NCI-H345 treated with DMSO at 0.1 percent for 48 hours (cell line): ENCODE results near the gene AIMP1.

ENCODE experiments used
- DNase-seq: peaks from one replicate; lab custom pipeline; 2025; ENCODE audit not compliant: unreplicated experiment; lab: John Stamatoyannopoulos, UW

Gene AIMP1

DNA sequence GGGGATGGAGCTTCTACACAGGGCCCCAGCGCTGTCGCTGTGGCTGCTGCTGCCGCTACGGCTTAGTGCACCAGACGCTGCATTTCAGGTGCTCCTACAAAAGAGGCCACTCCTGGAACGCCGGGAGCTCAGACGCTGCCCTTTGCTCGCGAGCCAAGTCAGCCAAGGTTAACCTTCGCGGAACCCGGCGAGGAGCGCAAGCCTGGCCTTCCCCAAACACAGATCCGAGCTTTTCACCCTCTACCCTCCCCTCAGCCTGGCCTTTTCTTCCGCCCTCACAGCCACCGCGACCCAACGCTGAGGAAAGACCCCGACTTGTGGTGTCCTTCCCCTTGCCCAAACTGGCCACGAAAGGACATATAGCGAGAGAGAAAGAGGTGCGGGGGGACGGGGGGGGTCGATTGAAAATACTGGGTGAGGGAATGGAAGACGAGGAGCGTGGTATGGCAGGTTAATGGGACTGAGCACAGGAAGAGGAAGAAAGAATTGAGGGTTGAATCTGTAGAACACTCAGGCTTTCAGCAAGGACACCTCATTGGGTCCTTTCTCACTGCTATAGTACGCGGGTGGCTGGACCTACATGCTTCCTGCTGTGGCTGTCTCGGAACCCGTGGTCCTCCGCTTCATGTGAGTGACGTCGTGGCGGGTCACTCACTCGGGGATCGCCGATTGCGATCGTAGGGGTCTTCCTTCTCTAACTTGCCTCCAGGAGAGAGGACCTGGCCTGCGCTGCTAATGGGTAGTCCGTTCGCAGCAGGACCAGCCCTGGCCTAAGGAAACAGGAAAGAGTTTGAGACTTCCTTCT lies at the start of gene AIMP1, which contains the start of gene TBCK:
Gene AIMP1 (plus strand): TSS at position 583 of the 805 bp plus-strand sequence. CDS start 8,460 bp downstream, outside the sequence.
Gene TBCK (minus strand): TSS at position 242 of the 805 bp plus-strand sequence. CDS start 7,249 bp downstream, outside the sequence.
- peak; percentile 54 for DNase-seq

DNA sequence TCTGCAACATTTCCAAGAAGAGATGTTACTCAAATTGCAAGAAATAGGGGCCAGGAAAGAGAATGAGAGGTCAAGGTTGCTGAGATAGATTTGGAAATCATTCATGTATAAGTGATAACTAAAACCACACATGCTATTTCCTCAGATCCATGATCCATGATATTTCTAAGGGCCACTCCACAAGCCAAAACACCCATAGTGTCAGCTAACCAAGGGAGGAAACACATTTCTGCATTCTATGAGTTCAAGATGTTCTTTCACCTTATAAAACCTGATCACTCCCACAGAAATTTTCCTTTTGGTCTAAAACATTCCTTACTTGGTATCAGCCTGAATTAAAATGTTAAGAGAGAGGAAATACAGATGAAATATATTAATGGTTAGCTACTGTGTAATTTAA lies 47.6 kb upstream of the AIMP1 start:
- DNase-seq, result no peak

GRCh38 chr4:106269711-106270110 lies 46.6 kb upstream of the AIMP1 start:
- no peak for DNase-seq

GRCh38 chr4:106270736-106271135 lies 45.6 kb upstream of the AIMP1 start:
- DNase-seq, result no peak

DNA sequence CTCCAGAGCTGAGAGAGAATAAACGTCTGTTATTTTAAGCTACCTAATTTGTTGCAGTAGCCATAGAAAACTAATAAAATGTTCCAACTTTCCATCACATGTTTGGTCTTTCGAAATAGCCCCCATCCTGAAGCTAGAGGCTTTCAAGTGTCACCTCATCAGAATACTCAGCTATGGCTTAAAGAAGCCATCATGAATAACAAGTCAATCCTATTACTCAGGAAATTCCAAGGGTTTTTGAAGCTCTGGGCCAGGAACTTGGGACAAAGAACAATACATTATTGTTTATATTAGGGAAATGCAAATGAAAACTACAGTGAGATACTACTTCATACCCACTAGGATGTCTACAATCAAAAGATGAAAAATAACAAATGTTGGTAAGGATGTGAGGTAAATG lies 42.5 kb upstream of the AIMP1 start:
- no peak for DNase-seq

DNA sequence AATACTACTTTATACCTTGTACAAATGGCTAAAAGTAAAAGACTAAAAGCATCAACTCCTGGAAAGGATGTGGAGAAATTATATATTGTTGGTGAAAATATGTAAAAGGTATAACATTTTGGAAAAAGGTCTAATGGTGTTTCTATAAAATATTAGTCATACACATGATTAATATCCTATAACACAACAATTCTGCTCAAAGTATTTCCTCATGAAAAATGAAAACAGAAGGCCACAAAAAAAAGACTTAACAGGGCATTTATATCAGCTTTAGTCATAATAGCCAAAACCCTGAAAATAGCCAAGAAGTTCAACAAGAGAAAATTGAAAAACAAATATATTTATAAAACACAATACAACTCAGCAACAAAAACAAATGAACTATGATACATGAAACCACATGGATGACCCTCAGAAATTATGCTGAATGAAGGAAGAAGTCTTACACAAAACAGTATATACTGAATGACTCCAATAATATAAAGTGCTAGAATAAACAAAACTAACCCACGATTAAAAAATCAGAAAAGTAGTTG lies 39.1 kb upstream of the AIMP1 start:
- DNase-seq, result no peak

- no peak for DNase-seq
Observed at GRCh38 chr4:106284227-106284626, 32.1 kb upstream of the AIMP1 start.

GRCh38 chr4:106286611-106287010 lies 29.7 kb upstream of the AIMP1 start:
- no peak for DNase-seq

- no peak for DNase-seq
Observed at GRCh38 chr4:106287353-106287969, 28.9 kb upstream of the AIMP1 start.

DNA sequence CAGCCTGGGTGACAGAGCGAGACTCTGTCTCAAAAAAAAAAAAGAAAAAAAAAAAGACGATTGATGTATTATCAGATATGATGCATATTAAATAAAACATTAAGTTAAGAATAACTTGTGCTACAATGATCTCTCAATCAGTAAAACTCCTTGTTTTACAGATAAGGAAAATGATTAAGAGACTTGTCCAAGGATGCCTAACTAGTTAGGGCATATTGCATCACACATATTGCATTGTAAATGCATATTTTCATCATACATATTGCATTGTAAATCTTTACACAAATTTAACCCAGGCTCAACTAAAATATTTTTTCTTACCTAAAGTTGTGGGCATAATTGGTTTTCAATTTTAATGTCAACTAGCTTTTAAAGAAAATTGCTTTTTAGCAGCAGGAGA lies 26.6 kb upstream of the AIMP1 start:
- DNase-seq, result no peak

- no peak for DNase-seq
Observed at GRCh38 chr4:106291678-106292077, 24.7 kb upstream of the AIMP1 start.

DNA sequence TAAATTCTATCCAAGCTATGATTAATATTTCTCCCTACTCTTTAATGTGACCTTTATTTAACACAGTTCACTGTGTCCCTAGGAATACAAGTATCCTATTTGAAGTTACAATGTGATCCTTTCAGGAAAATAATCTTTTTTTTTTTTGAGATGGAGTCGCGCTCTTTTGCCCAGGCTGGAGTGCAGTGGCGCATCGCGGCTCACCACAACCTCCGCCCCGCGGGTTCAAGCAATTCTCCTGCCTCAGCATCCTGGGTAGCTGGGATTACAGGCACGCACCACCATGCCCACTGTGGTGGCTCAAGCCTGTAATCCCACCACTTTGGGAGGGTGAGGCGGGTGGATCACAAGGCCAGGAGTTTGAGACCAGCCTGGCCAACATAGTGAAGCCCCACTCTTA lies 22.3 kb upstream of the AIMP1 start:
- no peak for DNase-seq

DNA sequence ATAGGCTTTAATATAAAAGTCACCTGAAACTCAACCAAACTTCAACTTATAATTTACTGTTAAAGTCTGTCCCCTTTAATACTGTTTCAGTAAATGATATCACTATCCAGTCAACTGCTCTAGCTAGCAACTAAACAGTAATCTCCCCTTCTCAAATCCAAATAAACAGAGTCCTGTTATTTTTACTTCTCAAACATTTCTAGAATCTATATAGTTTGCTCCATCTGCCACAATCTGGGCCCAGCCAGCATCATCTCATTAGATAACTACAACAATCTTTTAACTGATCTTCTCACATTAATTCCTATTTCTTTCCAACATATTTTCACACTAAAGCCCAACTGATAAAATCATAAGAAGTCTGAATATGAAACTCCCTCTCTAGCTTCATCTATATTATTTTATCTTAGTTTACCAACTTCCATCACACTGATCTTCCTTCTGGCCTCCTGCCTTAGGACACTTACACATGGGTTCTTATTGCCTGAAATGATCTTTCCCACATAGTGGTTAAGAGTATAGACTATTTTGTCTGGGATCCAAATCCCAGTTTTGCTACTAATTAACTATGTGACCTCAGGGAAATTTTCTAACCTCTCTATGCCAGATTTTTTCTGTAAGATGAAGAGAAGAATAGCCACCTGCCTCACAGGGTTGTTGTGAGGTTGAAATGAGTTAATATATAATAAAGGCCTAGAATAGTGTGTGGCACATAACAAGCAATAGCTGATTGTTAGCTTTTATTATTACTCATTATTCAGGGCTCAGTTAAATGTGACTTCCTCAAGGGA lies 18.9 kb upstream of the AIMP1 start:
- DNase-seq, result no peak

- DNase-seq, result no peak
Observed at GRCh38 chr4:106299977-106300376, 16.4 kb upstream of the AIMP1 start.

GRCh38 chr4:106301393-106302061 lies 14.8 kb upstream of the AIMP1 start:
- no peak for DNase-seq

GRCh38 chr4:106302062-106302438 lies 14.3 kb upstream of the AIMP1 start:
- DNase-seq, result no peak

DNA sequence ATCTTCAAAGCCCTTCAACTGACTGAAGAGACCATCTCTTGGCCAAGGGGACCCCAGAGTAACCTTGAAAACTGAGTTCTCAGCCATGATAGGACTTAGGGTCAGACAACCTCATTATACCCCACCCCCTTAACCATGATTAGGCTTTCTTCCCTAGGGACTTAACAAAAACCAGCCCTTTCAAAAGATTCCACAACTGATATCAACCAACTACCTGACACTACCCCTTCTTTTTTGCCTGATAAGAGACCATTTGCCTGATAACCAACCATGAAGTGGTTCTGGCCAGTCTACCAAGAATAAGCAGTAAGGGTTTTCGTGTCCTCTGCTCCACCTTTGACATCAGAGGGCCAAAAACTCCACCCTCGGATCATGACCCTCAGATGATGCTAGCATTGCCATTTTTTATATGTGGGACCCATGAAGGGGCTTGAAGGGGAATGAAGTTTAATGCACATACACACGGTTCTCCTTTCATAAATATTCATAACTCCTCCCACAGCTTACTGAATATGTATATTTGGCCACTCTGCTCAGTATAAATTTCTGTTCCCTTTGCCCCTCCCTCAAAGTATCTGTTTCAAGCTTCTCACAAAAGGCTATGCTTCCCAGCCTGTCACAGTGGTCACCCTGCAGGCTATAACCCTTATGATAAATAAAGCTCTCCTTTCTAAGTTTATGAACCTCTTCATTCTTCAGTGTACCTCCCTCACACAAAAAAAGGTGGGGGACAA lies 12.6 kb upstream of the AIMP1 start:
- DNase-seq, result no peak

DNA sequence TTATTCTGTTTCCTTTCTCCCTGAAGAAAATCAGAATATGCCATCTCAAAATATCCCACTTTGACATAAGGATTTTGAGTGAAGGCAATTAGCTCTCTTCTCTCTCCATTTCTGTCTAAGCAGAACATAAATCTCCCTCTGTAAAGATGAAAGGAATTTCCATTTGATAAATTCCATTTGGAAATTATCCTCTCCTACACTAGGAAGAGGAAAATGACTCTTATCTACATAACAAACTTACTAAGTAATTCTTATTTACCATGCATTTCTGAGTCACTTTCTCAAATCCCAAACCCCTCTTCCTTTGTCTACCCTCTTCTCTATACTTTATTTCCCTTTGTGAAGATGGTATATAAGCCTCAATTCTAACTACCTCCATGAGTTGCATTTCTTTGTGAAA lies 11.7 kb upstream of the AIMP1 start:
- DNase-seq, result no peak

DNA sequence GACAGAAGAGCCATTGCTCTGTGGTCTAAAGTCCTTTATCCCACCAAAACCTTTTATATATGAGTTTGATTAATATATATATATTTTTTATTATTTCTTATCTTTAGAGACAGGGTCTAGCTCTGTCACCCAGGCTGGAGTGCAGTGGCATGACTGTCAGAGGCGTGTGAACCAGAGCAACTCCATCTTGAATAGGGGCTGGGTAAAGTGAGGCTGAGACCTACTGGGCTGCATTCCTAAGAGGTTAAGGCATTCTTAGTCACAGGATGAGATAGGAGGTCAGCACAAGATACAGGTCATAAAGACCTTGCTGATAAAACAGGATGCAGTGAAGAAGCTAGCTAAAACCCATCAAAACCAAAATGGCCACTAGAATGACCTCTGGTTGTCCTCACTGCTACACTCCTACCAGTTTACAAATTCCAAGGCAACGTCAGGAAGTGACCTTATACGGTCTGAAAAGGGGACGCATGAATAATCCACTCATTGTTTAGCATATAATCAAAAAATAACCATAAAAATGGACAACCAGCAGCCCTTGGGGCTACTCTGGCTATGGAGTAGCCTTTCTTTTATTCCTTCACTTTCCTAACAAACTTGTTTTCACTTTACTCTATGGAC lies 10.8 kb upstream of the AIMP1 start:
- DNase-seq, result no peak

DNA sequence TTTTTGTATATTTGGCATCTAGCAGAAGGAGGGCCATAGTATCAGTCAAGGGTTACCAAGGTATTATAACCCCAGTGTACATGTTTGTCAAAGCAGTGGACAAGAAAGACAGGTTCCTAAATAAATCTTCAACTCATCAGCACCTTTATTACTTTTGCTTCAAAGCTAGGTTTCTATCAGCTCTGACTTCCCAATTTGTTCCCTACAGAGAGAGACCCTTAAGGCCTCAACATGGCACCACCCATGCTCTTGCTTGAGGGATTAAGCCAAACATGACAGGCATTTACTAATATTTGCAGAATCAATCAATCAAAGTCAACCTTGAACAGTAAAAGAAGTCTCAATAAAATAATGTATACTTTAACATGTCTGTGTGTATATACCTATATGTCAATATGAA lies 9.8 kb upstream of the AIMP1 start:
- DNase-seq, result no peak
